Stimulated activated CD4-positive, alpha-beta T cell treated with anti-CD3 and anti-CD28 coated beads, TNF-alpha, amount 100 ng/mL, for 4 hours (primary cell): ENCODE results near the gene RNF168.
A peak's percentile ranks its signal among the peaks of the same experiment; 100 is the strongest.
"Not testable (repeated sequence)": the region's sequence is repeated elsewhere in the genome, so short reads cannot be mapped to it uniquely, and the experiment has no call there.

Experiments used
- DNase-seq, 3 experiments: peaks; one replicate each; pipeline ENCODE4 v3.0.0-alpha.2; 2020; ENCODE audit warnings: low read depth in 3 of 3

RNF168 gene

DNA sequence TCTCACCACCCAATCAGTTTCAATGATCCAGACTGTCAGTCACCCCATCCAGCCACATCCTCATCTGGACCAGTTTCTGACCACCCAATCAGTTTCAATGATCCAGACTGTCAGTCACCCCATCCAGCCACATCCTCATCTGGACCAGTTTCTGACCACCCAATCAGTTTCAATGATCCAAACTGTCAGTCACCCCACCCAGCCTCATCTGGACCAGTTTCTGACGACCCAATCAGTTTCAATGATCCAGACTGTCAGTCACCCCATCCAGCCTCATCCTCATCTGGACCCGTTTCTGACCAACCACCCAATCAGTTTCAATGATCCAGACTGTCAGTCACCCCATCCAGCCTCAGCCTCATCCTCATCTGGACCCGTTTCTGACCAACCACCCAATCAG lies 33.4 kb downstream of the RNF168 start:
- not testable (repeated sequence) for DNase-seq

DNA sequence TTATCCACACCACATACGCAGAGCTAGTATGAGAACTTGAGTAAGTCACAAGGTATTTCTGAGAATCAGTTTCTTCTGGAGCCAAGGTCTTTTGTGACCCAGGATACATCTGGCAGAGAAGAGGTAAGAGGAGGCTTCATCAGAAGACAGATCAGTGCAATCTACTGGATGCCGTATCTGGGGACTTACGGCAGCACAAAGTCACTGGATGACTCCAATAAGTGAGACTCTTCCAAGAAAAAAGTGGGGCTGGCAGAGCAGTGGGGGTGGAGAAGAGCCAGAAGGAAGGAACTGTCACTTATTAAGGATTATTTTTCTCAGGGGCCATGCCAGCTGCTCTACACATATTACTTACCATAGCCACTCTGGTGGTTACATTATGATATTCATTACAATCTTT lies 39.8 kb downstream of the RNF168 start:
- no peak for DNase-seq

DNA sequence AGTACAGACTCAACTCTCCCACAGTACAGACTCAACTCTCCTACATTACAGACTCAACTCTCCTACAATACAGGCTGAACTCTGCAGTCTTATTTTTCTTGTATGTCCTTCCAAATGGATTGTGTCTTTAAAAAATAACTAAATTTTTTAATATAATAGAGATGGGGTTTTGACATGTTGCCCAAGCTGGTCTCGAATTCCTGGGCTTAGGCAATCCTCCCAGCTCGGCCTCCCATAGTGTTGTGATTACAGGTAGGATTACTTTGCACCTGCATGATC lies 40.2 kb downstream of the RNF168 start:
- DNase-seq, result no peak

DNA sequence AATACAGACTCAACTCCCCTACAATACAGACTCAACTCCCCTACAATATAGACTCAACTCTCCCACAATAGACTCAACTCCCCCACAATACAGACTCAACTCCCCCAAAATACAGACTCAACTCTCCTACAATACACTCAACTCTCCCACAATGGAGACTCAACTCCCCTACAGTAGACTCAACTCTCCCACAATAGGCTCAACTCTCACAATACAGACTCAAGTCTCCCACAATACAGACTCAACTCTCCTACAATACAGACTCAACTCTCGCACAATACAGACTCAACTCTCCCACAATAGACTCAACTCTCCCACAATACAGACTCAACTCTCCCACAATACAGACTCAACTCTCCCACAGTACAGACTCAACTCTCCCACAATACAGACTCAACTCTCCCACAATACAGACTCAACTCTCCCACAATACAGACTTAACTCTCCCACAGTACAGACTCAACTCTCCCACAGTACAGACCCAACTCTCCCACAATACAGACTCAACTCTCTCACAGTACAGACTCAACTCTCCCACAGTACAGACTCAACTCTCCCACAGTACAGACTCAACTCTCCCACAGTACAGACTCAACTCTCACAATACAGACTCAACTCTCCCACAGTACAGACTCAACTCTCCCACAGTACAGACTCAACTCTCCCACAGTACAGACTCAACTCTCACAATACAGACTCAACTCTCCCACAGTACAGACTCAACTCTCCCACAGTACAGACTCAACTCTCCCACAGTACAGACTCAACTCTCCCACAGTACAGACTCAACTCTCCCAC lies 40.7 kb downstream of the RNF168 start:
- not testable (repeated sequence) for DNase-seq

DNA sequence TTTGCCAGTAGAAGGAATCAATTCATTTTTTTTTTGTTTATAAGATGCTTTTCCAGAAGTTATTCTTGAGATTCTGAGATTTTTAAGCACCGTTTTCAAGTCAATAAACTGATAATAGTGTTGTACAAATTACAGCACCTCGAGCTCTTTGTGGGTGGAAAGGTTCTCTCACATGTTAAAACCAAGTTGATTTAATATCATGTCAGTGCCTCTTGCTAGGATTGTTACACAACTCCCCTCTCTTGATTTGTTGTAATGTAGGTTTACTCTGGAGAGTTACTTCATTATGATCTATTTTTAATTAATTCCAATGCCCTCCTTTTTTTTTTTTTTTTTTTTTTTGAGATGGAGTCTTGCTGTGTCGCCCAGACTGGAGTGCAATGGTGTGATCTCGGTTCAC lies 45.5 kb downstream of the RNF168 start:
- DNase-seq, result no peak

DNA sequence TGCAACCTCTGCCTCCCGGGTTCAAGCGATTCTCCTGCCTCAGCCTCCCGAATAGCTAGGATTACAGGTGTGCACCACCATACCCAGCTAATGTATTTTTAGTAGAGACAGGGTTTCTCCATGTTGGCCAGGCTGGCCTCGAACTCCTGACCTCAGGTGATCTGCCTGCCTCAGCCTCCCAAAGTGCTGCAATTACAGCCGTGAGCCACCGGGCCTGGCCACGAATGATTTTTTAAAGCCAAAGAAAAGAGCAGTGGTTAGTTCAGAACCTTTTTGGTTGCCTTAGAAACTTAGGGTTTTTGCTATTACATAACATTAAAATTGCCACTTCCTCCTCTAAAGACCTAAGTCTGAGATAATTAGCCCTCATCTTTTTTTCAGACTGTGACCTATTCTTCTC lies 46.1 kb downstream of the RNF168 start:
- not testable (repeated sequence) for DNase-seq

DNA sequence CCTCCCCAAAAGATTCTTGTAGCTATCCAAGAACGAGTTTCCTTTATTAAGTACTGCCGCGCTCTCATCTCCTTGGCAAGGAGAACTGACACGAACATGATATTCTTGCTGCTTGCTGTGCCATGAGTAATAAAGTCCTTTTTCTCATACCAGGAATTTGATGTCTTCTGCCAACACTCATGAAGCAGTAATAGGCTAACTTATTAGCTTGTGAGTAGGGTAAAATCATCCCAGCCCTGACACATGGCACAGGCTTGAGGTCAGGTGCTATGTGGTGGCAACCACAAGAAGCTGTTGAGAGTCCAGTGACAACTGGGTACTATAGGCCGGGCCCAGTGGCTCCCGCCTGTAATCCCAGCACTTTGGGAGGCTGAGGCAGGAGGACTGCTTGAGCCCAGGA lies 48.6 kb downstream of the RNF168 start:
- DNase-seq, result no peak

DNA sequence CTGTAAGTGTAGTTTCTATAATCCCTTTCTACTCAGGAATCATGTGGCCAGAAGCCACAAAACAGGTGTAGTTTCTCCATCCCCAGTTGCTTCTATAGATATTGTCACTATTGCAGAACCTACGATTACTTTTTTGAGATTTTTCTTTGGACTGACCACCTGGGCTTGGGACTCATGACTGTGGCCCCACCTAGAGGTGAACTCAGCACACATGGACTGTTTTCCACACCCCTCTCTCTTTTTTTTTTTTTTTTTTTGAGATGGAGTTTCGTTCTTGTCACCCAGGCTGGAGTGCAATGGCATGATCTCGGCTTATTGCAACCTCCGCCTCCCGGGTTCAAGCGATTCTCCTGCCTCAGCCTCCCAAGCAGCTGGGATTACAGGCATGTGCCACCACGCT lies 58.2 kb downstream of the RNF168 start:
- DNase-seq, result not testable (repeated sequence)

DNA sequence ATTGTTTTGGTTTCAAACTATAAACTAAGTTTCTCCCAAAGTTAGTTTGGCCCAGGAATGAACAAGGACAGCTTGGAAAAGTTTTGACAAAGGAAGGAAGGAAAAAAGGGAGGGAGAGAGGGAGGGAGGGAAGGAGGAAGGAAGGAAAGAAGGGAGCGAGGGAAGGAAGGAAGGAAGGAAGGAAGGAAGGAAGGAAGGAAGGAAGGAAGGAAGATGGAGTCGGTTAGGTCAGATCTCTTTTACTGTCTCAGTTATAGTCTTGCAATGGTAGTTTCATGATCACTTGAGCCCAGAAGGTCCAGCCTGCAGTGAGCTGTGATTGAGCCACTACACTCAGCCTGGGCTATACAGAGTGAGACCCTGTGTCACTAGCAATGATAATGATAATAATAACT lies 59.1 kb downstream of the RNF168 start:
- no peak for DNase-seq

DNA sequence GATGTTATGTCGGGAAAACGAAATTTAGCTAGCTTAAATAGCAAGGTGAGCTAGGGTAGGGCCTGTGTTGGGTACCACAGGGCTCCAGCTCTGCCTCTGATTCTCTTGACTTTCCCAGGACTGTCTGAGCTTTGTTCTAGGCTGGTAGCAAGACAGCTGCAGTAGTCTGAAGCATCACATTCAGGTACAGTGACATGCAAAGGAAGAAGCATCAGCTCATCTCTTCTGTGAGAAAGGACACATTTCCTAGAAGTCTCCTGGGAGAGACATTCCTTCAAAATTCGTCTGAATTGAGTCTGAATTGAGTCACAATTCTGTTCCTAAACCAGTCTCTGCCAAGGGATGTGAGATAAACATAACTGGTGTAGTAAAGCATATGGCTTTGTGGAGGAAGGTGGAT lies 62.9 kb downstream of the RNF168 start:
- no peak for DNase-seq

DNA sequence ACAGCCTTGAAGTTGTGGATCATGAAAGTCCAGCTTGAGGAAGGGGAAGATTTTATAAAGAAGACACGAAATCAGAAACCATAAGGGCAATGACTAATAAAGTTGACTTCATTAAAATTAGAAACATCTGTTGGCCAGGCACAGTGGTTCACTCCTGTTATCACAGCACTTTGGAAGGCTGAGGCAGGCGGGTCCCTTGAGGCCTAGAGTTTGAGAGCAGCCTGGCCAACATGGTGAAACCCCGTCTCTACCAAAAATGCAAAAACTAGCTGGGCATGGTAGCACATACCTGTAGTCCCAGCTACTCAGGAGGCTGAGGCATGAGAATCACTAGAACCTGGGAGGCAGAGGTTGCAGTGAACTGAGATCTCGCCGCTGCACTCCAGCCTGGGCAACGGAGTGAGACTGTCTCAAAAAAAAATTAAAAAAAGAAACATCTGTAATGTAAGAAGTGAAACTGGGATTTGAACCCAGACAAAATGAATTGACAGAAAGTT lies 63.5 kb downstream of the RNF168 start:
- DNase-seq, result no peak

DNA sequence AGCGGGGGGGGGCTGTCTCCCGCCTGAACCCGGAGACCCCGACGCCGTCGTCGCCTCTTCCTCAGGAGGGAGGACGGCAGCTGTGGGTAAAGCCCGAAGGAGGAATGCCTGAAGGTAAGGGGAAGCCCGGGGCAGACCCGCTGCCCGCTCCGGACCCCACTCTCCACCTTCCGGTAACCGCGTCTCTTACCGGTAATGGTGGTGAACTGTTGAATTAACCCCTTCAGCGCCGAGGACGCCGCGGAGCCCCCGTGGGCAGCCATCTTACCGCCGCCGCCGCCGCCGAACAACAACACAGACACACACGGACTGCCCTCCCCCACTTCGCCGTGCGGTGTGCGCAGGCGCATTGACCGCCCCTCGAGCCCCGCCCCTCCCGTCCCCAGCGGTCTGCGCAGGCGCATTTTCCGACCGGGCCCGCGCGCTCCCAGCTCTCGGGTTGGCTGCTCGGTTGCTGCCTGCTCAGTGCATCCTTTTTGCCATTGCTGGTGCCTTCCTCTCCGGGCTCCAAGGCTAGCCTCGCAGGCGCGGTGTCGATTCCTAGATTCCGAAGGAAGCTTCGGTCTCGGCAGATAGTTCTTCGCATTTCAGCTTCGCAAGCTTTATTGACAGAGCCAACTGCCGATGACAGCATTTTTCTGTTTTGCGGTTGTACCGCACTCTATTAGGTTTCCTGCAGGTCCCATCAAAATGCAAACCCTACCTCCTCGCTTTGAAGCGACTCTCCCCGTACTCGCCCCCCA lies 71.3 kb downstream of the RNF168 start, which contains the start of gene UBXN7:
Gene UBXN7 (minus strand): TSS at position 291 of the 743 bp plus-strand sequence. CDS start 28 bp downstream, at position 263.
- DNase-seq, result peak; percentile 92 to 96 (median 92)

DNA sequence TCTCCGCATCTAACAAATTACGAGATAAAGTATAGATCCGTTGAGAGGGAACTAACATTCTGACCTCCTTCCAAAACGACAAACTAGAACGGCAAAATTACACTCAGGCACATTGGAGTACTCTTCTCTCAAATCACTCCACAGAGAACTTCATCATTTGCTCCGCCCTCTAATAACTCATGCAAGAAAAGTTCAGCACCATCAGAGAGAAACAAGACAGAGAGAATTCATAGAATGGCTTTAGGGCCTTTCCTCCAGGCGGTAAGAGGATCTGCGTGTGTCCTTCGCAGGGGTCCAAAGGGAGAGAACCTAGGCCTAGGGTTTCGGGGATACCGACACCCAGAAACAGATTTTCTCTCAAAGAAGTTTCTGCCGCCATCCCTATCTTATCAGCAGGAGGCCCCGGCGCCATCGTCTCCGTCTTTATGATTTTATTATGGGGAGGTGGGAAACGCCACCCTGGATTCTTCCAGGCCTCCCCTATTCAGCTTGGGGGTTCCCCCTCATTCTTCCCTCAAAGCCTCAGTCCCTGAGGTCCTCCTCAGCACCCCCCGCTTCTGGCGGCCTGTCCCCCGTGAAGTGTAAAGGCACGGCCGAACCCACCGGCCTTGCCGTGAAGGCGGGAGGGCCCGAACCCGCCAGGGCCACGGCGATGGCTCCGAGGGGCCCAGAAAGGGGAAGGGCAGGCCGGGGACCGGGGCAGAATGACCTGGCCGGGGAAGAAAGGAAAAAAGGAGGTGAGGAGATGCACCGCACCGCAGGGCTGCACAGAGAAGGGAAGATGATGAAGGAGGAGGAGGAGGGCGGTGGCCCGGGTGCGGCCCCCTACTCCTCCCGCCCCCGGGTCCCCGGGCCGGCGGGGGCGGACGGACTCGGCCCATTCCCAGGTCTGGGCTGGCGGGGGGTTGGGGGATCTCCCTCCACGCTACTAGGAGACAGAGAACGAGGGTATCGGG lies 72.1 kb downstream of the RNF168 start:
- DNase-seq, result peak in 2 of 3 experiments; percentile 5 to 8

DNA sequence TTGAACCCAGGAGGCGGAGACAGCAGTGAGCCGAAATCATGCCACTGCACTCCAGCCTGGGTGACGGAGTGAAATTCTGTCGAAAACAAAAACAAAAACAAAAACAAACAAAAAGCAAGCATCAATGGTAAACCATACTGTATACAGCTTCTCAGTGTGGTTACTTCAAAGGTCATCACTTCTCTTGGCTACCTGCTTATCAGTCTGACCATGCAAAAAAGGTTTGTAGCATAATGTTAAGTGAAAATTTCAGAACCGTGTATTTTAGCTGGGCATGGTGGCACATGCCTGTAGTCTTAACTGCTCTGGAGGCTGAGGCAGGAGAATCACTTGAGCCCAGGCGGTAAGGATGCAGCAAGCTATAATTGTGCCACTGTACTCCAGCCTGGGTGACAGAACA lies 75.5 kb downstream of the RNF168 start:
- no peak for DNase-seq

DNA sequence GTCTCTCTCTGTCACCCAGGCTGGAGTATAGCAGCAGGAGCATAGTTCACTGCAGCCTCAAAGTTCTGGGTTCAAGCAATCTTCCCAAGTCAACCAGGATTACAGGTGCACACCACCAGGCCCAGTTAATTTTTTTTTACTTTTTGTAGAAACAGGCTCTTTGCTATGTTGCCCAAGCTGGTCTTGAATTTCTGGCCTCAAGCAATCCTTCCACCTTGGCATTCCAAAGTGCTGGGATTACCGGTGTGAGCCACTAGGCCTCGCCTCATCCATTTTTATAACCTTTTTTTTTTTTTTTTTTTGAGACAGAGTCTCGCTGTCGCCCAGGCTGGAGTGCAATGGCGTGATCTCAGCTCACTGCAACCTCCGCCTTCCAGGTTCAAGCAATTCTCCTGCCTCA lies 79.1 kb downstream of the RNF168 start:
- DNase-seq, result not testable (repeated sequence)

DNA sequence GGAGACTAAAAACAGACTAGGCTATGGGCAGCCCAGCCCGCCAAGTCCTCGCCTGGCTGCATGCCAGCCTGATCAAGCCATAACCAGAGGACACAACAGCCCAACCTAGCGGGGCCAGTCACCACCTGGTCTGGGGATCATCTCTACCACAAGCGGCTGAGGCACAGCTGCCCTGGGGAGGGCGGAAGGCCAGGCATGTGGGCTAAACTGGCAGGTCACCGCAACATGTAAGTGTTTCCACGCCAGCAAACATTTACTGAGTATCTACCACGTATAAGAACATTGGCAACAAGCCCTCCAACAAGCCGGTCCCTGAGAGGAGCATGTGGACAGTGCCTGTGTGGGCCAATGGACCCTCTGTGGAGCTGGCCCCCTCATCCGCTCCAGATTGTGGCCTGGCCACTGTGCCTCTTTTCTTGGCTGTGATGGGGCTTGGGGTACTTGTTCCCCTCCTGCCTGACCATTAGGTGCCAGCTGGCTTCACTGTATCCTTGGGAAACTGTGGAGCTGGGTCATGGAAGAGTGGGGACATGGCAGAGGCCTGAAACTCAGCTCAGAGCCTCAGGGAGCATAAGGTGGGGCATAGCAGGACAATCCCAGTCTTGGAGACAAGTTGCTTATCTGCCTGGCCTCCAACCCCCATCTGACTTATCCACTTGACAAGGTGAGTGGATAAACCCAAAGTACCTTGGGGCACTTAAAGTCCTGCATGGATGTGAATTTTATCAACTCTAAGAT lies 80.4 kb downstream of the RNF168 start:
- no peak for DNase-seq

DNA sequence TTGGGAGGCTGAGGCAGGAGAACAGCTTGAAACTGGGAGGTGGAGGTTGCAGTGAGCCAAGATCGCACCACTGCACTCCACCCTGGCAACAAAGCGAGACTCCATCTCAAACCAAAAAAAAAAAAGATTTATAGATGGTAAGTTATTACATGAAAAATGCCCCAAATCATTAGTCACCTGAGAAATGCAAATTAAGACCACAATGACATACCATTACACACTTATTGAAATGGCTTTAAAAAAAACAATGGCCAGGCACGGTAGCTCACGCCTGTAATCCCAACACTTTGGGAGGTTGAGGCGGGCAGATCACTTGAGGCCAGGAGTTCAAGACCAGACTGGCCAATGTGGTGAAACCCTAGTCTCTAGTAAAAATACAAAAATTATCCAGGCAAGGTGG lies 81.9 kb downstream of the RNF168 start:
- DNase-seq, result not testable (repeated sequence)

DNA sequence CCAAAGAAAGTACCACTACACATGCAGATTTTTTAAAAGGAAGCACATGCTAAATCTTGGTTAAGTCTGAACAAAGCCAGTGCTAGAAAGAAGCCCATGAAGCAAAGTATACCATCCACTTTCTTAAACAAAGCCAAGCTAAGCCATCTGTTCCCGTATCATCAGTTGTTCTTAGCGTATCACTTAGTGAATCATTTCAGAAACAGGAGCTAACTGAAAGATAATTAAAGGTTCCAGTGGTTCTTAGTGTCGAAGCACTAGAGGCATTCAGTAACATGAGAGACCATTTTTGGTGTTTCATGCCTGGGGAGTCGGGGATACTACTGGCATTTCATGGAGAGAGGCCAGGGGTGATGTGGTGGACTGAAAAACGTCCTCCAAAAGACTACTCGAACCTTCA lies 84.2 kb downstream of the RNF168 start:
- DNase-seq, result no peak
